GM12892 (cell line): ENCODE data around the gene GNPTG.

Experiments
- POLR2A ChIP-seq: IDR thresholded peaks from 2 replicates; pipeline ENCODE4 v1.6.1; 2011; ENCODE audit warnings: low read depth, low read length, control low read depth
- POLR2AphosphoS5 ChIP-seq: IDR thresholded peaks from 2 replicates; pipeline ENCODE4 v1.6.1; 2011; ENCODE audit warnings: low read depth, low read length, control low read depth

DNA sequence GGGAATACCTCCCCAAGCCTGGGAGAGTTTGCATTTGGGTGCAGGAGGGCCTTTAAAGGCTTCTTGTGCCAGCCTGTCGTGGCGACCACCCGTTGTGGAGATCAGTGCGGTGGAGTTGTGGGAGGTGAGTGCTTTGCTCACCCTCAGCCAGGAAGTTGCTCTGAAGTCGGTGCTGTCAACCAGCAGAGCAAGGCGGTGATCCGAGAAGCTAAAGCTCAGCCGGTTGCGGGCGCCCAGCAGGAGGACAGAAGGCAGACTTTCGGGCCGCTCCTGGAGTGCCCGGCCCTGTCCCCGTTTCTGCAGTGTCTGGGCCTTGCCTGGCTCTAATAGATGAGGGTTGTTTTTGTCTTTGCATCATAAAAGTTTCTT is 40.9 kb upstream of the GNPTG start:
- TF ChIP-seq POLR2A (no peak), POLR2AphosphoS5 (no peak)
